Peyer's patch (tissue), 4 donors: ENCODE data around the gene GFPT1.

Experiments
- POLR2A ChIP-seq, 2 donors: fragments of 450-650 bp; IDR thresholded peaks; one replicate each; pipeline ENCODE4 v1.5.1; 2017; ENCODE audit warnings: antibody characterized with exemption in 2 of 2, mild to moderate bottlenecking in 2 of 2, moderate library complexity in 2 of 2
- TF ChIP-seq, protein P1 (sequence below), 6 experiments: fragments of 450-650 bp in 4 of 6; fragments of 200-600 bp in 2 of 6; sonication (generic) in 1 of 6; IDR thresholded peaks; one replicate each; pipeline ENCODE4 v1.5.1; 2017 to 2019; ENCODE audit warnings: antibody characterized with exemption in 6 of 6, mild to moderate bottlenecking in 3 of 6, moderate library complexity in 1 of 6

DNA sequence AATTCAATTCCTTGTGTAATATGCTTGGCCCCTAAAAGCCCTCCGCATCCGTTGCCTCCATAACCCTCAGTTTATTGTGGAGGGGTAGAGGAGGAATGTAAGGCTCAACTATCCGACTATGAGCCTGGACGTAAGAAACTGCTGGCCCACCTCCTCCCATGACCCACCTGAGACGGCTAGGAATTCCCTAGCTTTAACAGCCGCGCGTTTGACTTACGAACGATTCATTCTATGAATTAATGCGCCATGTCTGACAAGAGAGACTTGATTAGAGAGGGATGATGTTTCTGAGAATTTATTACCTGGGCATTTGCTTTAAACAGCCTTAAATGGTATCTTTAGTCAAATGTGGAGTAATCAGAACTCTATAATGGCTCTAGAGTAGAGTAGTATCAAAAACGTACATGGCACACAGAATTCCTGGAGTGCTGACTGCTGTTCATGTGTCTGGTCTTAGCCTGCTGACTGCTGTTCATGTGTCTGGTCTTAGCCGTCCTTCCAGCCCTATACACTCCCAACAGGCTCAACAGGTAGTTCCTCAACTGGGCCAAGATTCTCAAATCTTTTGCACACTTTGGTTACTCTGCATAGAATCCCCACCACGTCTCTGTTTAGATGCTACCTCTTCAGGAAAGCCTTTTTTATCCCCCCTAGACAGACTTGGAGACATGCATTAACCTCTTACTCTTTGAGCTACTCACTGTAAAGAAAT, 899 bp upstream of the GFPT1 start:
- TF ChIP-seq, protein P1, sequence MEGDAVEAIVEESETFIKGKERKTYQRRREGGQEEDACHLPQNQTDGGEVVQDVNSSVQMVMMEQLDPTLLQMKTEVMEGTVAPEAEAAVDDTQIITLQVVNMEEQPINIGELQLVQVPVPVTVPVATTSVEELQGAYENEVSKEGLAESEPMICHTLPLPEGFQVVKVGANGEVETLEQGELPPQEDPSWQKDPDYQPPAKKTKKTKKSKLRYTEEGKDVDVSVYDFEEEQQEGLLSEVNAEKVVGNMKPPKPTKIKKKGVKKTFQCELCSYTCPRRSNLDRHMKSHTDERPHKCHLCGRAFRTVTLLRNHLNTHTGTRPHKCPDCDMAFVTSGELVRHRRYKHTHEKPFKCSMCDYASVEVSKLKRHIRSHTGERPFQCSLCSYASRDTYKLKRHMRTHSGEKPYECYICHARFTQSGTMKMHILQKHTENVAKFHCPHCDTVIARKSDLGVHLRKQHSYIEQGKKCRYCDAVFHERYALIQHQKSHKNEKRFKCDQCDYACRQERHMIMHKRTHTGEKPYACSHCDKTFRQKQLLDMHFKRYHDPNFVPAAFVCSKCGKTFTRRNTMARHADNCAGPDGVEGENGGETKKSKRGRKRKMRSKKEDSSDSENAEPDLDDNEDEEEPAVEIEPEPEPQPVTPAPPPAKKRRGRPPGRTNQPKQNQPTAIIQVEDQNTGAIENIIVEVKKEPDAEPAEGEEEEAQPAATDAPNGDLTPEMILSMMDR (IDR thresholded peaks at IDR 0.05) = no peak
- no peak for TF ChIP-seq POLR2A (IDR thresholded peaks at IDR 0.05)
